HEK293 (cell line): ENCODE results near the gene DXO.
"Not testable (repeated sequence)": the region's sequence is repeated elsewhere in the genome, so short reads cannot be mapped to it uniquely, and the experiment has no call there.

Experiments
- CTCF ChIP-seq: fragments of 450-650 bp; formaldehyde crosslinking; IDR thresholded peaks from 2 replicates; pipeline ENCODE4 v1.5.1; 2016; ENCODE audit warnings: missing biosample characterization, missing genetic modification characterization
- HIC1 ChIP-seq: fragments of 450-650 bp; formaldehyde crosslinking; IDR thresholded peaks from 2 replicates; pipeline ENCODE4 v1.5.1; 2016; ENCODE audit warnings: missing biosample characterization, missing genetic modification characterization
- REST ChIP-seq: fragments of 450-650 bp; formaldehyde crosslinking; IDR thresholded peaks from 2 replicates; pipeline ENCODE4 v1.5.1; 2016; ENCODE audit warnings: missing biosample characterization, missing genetic modification characterization
- SP2 ChIP-seq: fragments of 450-650 bp; formaldehyde crosslinking; IDR thresholded peaks from 2 replicates; pipeline ENCODE4 v1.5.1; 2016; ENCODE audit warnings: missing biosample characterization, missing genetic modification characterization
- ZNF18 ChIP-seq: fragments of 450-650 bp; formaldehyde crosslinking; IDR thresholded peaks from 2 replicates; pipeline ENCODE4 v1.5.1; 2016; ENCODE audit warnings: missing biosample characterization, missing genetic modification characterization
- ZNF513 ChIP-seq: fragments of 450-650 bp; IDR thresholded peaks from 2 replicates; pipeline ENCODE4 v1.5.1; 2018; ENCODE audit warnings: missing biosample characterization, missing genetic modification characterization
- ZSCAN4 ChIP-seq: fragments of 450-650 bp; formaldehyde crosslinking; IDR thresholded peaks from 2 replicates; pipeline ENCODE4 v1.5.1; 2017; ENCODE audit warnings: missing biosample characterization, missing genetic modification characterization

- TF ChIP-seq ZNF513 (tag by site-specific recombination); SP2 (tag by site-specific recombination); CTCF (tag by site-specific recombination); ZSCAN4 (tag by site-specific recombination); ZNF18 (tag by site-specific recombination); REST (tag by site-specific recombination); HIC1: not testable (repeated sequence)
These were observed 33.1 kb upstream of the DXO start for GRCh38 chr6:32004864-32005537.
